Measurements from ENCODE around the gene TAGLN3.

TAGLN3 gene

DNA sequence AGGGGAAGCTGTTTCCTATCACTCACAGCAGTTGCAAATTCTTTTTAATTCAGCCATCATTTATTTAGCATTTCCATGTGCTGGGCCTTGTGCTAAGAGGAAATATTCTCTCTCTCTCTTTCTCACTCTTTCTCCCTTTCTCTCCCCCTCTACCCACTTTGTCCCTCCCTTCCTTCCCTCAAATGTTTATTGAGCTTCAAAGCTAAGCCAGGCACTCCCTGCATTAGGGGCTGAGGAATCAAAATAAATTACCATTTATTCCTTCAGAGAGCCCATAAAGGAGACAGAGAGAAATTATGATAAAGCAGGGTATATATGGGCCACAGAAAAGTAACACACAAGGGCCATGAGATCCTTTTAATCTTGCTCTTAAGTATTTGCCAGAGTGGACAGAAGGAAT is 42.6 kb downstream of the TAGLN3 start:
- no peak overlapping the region for H3K4me3 ChIP-seq (ENCODE audit: low read depth, low read length)
- TF ChIP-seq, protein P1, sequence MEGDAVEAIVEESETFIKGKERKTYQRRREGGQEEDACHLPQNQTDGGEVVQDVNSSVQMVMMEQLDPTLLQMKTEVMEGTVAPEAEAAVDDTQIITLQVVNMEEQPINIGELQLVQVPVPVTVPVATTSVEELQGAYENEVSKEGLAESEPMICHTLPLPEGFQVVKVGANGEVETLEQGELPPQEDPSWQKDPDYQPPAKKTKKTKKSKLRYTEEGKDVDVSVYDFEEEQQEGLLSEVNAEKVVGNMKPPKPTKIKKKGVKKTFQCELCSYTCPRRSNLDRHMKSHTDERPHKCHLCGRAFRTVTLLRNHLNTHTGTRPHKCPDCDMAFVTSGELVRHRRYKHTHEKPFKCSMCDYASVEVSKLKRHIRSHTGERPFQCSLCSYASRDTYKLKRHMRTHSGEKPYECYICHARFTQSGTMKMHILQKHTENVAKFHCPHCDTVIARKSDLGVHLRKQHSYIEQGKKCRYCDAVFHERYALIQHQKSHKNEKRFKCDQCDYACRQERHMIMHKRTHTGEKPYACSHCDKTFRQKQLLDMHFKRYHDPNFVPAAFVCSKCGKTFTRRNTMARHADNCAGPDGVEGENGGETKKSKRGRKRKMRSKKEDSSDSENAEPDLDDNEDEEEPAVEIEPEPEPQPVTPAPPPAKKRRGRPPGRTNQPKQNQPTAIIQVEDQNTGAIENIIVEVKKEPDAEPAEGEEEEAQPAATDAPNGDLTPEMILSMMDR (IDR thresholded peaks at IDR 0.05; ENCODE audit: control insufficient read depth, extremely low read depth, insufficient read depth), result no peak
- no peak for DNase-seq (ENCODE audit: low read depth)

DNA sequence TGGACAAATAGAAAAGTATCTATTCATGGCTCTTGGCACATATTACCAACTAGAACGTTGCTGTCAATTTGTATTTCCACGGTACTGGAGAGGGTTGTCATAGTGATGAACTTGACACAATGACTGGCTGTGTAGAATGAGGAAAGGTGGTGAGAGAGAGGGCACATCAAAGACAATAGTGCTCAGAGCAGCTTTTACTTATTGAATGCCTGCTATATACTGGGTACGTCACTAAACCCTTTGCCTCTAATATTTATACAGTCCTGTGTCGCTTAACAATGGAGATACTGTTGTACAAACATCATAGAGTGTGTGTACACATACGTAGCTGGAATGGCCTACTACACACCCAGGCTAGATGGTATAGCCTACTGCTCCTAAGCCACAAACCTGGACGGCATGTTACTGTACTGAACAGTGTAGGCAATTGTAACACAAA is 44.1 kb downstream of the TAGLN3 start:
- TF ChIP-seq, protein P1 (IDR thresholded peaks at IDR 0.05; ENCODE audit: control insufficient read depth, extremely low read depth, insufficient read depth), result no peak
- DNase-seq (ENCODE audit: low read depth), result no peak

DNA sequence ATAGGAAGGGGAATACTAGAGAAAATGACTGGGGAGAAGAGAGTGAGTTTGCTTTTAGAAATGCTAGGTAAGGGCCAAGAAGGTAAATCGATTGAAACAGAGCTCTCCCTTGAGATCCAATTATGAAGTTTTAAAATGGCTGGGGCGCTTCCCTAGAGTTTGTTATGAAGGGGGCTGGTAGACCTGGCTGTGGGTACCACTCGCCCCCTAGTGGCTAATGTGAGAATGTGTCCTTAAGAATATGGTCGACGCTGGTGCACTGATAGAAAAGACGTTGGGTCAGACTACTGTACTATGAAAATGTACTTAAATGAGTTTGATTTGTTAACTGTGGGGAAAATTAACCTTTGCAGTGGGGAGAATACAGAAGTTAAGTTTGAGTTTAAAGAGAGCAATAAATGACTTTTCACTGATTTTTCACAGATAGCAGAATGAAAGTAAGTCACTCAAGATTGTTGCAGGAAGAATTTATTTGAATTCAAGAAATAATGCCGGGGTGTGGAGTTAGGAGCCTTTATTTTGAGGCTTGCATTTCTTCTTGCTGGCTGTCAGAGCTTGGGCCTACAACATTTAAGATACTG is 45.0 kb downstream of the TAGLN3 start:
- peak; percentile 27 for DNase-seq (ENCODE audit: low read depth)
- no peak overlapping the region for H3K4me3 ChIP-seq (ENCODE audit: low read depth, low read length)
- TF ChIP-seq, protein P1 (IDR thresholded peaks at IDR 0.05; ENCODE audit: control insufficient read depth, extremely low read depth, insufficient read depth), result peak; percentile 89

More for the DNA sequence above, 44.1 kb downstream of the TAGLN3 start:
- no peak overlapping the region for H3K4me3 ChIP-seq (ENCODE audit: low read depth, low read length)

DNA sequence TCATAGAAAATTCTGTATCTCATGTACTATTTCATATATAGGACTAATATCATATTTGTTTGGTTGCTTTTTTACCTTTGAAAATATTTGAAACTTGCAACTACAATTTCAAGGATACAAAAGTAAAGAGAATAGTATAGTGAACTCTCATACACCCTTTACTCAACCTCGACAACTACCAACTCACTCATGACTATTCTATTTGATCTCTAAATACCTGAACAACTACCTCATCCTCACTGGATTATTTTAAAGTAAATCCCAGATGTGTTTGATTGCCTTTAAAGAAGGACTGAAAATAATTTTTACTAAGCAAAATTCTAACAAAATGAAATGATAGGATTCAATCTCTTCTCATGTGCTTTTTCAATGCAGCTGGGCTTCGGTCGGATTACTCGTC is 47.9 kb downstream of the TAGLN3 start:
- DNase-seq (ENCODE audit: low read depth), result no peak
- TF ChIP-seq, protein P1 (IDR thresholded peaks at IDR 0.05; ENCODE audit: control insufficient read depth, extremely low read depth, insufficient read depth), result no peak

DNA sequence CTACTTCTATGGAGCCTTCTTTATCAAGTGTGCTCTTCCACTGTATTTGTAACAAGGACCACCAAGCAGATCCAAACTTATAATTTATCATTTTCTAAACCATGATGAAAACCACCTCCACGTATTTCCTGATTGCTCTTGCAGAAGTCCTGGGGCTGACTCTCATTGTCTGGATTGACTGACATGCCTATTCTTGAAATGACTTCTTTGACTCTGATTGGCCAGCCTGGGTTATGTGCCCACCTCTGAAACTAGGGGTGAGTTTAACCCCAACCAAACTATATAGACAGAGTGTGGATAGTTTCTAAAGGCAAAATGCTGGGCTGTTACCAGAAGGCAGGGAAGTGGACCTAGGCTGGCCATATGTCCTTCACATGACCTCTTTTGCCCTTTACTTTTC is 48.5 kb downstream of the TAGLN3 start:
- DNase-seq (ENCODE audit: low read depth), result no peak
- no peak overlapping the region for H3K4me3 ChIP-seq (ENCODE audit: low read depth, low read length)
- TF ChIP-seq, protein P1 (IDR thresholded peaks at IDR 0.05; ENCODE audit: control insufficient read depth, extremely low read depth, insufficient read depth), result no peak

More for the DNA sequence above, 47.9 kb downstream of the TAGLN3 start:
- H3K4me3 ChIP-seq (ENCODE audit: low read depth, low read length), result no peak overlapping the region

DNA sequence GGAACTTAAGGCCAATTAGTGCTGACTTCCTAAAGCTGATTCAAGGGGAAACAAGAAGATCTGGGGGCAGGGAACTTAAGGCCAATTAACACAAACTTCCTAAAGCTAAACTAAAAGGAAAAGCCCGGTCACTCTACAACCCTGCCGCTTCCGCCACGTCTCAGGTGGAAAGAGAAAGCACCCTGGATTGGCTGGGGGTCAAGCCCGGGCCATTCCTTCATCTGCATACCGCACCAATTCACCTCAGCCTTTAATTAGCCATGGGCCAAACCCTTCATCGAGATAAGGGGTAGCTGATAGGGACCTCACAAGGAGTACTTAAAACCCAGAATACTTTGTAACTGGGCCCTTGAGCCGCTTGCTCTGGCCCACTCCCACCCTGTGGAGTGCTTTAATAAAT is 50.2 kb downstream of the TAGLN3 start:
- TF ChIP-seq, protein P1 (IDR thresholded peaks at IDR 0.05; ENCODE audit: control insufficient read depth, extremely low read depth, insufficient read depth), result no peak
- no peak for DNase-seq (ENCODE audit: low read depth)
- no peak overlapping the region for H3K4me3 ChIP-seq (ENCODE audit: low read depth, low read length)

DNA sequence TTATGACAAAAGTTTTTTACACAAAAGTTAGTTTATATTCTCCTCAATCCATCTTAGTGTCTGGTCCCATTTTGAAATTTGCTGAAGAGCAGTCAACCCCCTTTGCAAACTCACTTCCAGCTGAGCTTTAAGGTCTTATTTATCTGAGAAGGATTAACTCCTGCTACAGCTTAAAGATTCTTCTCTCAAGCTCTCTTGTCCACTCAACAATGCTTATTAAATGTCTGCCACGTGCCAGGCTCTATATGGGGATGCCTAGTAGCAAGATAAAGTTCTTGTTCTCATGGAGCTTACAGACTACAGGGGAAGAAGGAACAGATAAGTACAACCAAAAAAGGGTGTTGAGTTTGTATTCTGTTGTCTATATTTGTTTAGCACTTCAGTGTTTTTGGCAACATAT is 54.5 kb downstream of the TAGLN3 start:
- H3K4me3 ChIP-seq (ENCODE audit: low read depth, low read length), result no peak overlapping the region
- TF ChIP-seq, protein P1 (IDR thresholded peaks at IDR 0.05; ENCODE audit: control insufficient read depth, extremely low read depth, insufficient read depth), result no peak
- DNase-seq (ENCODE audit: low read depth), result no peak

Measured in LNCaP clone FGC (cell line).